HG02870 (cell line): ENCODE measurements around the gene KCNJ1.

Experiments
- ATAC-seq: cut with Tn5 transposase; IDR thresholded peaks from one replicate; pipeline ENCODE4 v1.9.1; 2021; ENCODE audit warnings: mild to moderate bottlenecking, moderate library complexity; ENCODE audit not compliant: unreplicated experiment

Gene KCNJ1

GRCh38 chr11:128867277-128867676, at the start of gene KCNJ1:
Gene KCNJ1, minus strand, starts transcription at chr11:128867296. Its CDS starts 27,053 bp downstream, at chr11:128840243.
- ATAC-seq = no peak

DNA sequence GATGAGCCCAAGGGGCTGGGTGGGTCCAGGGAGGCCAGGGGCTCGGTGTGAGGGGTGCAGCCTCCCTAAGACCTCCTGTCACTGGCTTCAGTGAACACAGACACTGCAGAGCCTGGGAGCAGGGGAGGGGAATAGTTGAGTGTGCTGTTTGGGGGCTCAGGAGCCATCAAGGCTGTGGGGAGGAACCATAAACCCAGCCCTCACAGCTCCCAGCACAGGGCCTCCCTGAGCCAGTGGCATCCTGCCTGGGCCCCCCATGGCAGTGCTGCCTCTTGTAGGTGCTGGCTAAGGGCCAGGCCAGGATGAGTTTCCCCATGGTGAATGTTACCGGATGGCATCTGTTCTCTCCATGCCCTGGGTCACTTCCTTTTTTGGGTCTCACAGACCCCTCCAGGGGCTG, 49.6 kb upstream of the KCNJ1 start:
- ATAC-seq = no peak

GRCh38 chr11:128916037-128916572, 49.0 kb upstream of the KCNJ1 start:
- ATAC-seq = no peak

GRCh38 chr11:128915149-128915521, 48.0 kb upstream of the KCNJ1 start:
- ATAC-seq = no peak

DNA sequence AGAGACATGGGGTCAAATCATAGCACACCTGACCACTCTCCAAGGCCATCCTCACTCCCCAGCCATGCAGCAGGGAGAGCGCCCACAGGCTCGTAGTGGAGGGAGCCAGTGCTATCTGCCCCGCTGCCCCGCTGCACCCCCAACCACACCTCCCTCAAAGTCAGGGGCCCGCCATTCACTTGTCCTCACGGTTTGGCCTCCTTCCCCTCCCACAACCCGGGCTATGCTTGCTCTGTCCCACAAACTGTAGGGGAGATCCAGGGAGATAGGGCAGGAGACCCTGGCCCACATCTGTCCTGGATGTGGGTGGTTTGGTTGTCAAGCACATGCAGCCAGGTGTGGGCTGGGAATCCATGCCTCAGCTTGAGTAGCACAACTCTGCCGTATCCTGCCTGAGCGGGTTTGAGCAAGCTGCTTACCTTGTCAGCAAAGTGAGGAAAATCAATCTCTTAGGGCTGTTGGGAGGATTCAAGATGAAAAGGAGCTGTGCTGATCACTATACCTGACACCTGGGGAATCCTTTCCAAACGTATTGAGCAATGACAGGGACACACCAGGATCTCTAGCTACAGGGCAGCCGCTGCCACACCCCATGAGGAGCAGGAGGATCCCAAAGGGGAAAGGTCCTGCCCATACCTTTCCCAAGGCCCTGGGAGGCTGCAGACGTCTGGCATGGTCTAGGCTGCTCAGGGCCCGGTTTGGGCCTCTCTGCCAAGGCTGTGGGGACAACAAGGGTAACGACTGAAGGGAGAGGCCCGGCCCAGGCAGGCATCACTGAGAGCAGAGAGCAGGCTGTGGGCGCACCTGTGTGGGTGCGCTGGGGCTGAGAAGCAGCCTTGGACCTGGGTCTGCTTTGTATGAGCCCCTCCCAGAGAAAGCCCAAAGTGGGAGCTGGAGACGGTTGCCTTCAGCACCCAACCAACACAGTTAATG, 47.4 kb upstream of the KCNJ1 start:
- no peak for ATAC-seq

GRCh38 chr11:128913806-128914205, 46.7 kb upstream of the KCNJ1 start:
- ATAC-seq = no peak

- no peak for ATAC-seq
Measured at GRCh38 chr11:128911701-128912100, 44.6 kb upstream of the KCNJ1 start.

DNA sequence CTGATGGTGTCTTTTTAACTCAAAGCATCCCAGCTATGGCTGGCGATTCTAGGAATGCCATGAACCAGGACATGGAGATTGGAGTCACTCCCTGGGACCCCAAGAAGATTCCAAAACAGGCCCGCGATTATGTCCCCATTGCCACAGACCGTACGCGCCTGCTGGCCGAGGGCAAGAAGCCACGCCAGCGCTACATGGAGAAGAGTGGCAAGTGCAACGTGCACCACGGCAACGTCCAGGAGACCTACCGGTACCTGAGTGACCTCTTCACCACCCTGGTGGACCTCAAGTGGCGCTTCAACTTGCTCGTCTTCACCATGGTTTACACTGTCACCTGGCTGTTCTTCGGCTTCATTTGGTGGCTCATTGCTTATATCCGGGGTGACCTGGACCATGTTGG, 44.1 kb upstream of the KCNJ1 start:
- ATAC-seq = no peak

DNA sequence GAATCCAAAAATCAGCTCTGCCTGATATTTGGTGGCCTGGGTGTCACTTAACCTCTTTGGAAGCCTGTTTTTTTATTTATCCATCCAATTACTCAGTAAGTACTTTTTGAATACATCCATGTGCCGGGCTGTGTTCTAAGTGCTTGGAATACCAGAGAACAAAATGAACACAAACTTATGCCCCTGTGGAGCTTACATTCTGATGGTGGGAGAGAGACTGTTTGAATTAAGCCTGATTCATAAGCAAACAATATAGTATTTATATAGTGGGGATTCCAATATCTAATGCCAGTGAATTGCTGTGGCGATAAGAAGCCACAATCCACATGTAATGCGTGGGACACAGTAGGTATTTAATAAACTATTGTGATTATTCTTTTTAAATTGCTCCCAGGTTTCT, 43.5 kb upstream of the KCNJ1 start:
- ATAC-seq = no peak

GRCh38 chr11:128909438-128910125, 42.5 kb upstream of the KCNJ1 start:
- no peak for ATAC-seq

- no peak for ATAC-seq
Measured at GRCh38 chr11:128908391-128909246, 41.5 kb upstream of the KCNJ1 start.

DNA sequence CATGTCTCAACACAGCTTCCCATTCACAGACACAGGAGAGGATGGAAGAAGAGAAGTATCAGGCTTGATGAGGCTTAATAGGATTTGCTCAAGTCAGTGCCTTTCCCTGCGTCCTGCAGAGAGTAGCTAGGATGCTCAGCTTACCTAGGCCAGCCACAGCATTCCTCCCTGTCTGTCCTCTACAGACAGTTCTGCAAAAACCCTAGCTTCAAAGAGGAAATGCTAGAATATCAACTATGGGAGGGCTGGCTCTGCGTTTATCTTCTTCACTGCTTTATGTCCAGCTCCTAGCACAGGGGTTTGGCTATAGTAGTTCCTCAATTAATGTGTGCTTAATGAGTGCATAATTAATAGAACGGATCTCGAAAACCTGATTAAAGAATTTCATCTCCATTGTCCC, 40.5 kb upstream of the KCNJ1 start:
- ATAC-seq = no peak

- ATAC-seq = no peak
Measured at GRCh38 chr11:128906185-128907050, 39.3 kb upstream of the KCNJ1 start.

DNA sequence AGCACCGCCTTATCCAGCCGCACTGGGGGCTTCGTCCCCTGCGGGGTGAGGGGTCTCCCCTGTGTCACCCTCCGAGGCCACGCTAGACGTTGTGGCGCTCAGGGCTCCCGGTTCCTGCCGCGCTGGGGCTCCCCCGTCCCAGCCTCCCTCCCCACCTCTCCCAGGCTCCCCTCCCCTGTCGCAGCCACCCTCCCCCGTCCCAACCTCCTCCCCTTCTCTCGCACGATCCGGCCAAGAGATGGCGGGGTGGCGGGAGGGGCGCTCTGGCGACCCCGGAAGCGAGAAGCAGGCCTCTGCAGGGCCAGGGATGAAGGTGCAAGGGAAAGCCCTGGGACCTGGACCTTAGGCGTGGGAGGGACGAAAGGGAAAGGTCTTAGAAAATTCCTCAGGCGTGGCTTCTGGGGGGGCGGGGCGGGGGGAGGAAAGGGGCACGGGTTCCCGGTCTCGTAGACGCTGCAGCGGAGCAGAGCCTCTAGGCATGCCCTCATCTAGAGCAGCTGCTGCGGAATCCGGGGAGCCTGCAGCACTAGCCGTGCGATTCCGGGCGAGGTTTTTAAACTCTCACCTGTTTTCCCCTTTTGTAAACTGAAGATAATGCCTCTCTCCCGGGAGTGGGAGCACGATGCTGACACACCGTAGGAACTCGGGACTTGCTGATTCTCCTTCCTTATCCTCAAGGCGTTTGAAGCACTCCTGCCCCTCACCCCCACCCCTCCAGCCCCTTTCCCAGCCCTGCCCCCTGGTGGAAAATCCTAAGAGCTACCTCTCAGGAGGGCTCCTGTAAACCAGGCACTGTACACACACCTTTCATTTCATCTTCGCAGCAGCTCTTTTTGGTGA, 38.5 kb upstream of the KCNJ1 start:
- no peak for ATAC-seq

DNA sequence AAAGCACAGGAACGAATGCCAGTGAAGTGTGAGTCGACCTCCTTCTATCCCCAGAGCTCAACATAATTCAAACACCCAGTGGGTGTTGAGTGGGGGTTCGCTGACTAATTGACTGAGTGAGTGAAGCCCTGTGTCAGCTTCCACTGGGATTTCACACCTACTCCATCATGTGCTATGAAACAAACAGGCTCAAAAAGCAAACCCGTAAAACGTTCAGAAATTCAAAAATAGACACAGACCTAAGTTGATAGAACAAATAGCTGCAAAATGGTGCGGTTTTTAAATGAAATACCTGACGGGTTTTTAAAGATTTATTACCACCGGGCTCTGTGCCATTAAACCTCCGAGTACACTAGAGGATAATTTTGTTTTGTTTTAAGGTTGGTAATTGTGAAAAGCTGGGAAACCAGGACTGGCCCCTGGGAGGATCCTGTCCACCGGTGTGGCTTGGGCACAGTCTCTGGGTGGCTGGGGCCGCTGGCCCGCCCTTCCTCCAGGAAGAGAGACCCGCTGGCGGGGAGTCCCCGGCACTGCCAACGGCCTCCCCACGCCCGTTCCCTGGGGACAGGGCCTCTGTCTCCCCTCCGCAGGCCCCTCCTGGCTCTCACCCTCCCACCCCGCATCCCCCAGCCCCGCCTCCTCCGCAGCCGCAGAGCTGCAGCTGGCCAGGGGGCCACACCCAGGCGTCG, 37.7 kb upstream of the KCNJ1 start:
- no peak for ATAC-seq

GRCh38 chr11:128904303-128904655, 37.2 kb upstream of the KCNJ1 start:
- ATAC-seq = no peak

DNA sequence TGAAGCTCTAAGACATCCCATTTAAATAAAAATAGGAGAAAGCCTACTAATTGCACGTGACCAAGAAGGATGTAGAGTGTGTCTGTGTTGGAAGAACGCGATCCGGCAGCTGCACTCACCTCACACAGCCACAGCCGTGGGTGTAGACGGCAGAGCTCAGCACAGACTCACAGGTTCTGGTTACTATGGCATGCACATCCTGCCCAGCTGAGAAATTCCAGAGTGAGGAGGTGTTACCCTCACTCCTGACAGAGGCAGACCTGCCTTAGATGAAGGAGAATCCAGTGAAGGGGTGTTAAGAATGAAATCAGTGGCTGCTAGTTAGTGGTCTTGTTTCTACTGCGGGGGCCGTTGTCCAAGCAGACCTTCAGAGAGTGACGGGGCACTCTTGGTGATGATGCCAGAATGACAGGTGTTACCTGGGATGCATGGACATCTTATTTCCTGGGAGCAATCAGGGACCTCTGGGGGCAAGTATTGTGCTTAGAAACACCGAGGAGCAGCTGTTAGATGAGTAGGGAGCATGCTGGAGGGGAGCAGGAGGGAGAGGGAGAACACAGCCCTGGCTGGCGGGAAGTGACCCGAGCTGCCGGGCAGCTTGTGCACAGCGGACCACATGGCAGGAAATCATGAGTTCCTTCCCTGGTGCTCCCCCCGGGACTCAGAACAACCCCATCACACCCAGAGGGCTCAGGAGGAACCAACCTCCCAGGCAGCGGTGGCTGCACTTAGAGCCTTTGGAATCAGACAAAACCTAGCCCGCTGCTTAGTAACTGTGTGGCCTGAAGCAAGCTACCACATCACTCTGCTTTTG, 36.4 kb upstream of the KCNJ1 start:
- no peak for ATAC-seq

GRCh38 chr11:128902515-128903066, 35.5 kb upstream of the KCNJ1 start:
- ATAC-seq = no peak
